Dedifferentiated amniotic fluid mesenchymal stem cell (primary cell): ENCODE results near the gene TCP1.
A peak's percentile ranks its signal among the peaks of the same experiment; 100 is the strongest.
"Not testable (repeated sequence)": the region's sequence is repeated elsewhere in the genome, so short reads cannot be mapped to it uniquely, and the experiment has no call there.

Source experiments
- DNase-seq: peaks from one replicate; pipeline ENCODE4 v3.0.0-alpha.2; 2016; ENCODE audit errors: extremely low spot score

The TCP1 gene

DNA sequence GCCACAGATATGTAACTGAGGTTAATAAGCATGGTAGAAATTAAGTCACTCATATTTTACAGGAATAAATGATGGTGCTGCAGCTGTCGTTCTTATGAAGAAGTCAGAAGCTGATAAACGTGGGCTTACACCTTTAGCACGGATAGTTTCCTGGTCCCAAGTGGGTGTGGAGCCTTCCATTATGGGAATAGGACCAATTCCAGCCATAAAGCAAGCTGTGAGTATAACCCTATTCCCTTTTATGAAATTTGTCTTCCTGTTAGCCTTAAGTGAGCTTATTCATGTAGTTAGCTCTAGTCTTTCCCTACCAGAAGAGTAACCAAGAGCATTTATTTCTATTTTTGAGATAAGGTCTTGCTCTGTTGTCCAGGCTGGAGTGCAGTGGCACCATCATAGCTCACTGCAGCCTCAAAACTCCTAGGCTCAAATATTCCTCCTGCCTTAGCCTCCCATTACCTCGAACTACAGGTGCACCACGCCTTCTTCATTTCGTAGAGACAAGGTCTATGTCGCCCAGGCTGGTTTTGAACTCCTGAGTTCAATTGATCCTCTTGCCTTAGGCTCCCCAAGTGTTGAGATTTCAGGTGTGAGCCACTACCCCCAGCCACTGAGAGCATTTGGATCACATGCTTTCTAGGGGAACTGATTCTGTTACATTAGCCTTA is 12.0 kb downstream of the TCP1 start:
- no peak for DNase-seq

DNA sequence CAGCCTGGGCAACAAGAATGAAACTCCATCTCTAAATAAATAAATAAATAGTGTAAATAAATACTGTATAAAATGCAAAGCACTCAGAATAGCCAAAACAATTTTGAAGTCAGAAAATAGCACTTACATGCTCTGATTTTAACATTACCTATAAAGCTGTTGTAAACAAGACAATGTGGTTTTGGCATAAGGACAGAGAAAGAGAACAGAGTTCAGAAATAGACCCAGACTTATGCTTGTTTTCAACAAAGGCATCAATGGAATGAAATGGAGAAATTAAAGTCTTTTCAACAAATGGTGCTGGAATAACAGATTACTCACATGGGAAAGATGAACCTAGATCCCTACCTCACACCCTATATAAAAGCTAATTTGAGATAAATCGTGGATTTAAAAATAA is 17.2 kb downstream of the TCP1 start:
- DNase-seq = no peak

DNA sequence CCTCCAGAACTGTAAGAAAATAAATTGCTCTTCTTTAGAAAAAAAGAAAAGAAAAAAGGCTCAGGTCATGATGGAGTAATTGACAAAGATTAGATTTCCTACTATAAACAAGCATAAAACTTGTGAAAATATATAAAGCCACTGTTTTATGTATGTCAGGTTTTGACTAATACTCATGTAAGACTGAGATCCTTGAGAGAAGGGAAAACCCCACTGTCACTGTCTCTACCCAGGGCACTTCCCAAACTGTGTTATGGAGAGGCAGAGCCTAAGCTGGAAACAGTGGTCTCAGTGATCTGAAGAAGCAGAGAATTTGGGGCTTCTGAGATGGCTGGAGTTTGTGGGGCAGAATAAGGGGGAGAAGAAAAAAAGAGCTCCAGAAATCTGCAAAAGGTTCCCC is 19.9 kb downstream of the TCP1 start:
- DNase-seq = no peak

DNA sequence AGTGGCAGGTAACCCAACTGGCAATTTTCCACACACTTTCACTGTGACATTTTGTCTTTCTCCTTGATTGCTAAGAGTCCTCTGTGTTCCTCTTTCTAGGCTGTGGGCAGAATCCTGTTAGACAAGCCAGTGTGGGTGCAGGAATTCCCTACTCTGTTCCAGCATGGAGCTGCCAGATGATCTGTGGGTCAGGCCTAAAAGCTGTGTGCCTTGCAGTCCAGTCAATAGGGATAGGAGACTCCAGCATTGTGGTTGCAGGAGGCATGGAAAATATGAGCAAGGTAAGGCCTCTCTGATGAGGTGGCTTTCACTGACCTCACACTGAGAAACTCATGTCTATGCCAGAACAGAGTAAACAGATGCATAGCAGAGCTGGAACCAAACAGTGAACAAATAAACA is 22.5 kb downstream of the TCP1 start:
- no peak for DNase-seq

DNA sequence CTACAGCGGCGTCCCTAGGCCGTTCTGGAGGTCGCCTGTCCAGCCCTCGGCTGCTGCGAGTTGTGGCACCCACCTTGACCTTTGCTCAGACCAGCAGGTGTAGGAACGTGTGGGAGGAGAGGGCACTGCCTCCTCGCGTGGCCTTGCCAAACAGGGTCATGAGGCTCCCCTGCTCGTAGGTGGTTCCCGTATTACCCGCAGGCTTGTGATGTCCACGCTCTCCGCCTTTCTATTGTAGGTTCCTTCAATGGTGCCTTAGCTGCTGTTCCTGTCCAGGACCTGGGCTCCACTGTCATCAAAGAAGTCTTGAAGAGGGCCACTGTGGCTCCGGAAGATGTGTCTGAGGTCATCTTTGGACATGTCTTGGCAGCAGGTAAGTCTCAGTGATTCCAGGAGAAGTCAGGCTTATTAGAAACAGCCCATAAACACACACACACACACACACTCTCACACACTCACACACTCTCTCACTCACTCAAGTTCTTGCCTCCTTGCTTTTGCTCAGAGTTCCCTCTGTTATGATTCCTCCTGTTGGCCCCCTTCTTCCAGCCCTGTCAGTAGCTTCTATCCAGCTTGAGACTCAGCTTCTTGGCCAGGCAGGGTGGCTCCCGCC is 26.6 kb downstream of the TCP1 start:
- no peak for DNase-seq

DNA sequence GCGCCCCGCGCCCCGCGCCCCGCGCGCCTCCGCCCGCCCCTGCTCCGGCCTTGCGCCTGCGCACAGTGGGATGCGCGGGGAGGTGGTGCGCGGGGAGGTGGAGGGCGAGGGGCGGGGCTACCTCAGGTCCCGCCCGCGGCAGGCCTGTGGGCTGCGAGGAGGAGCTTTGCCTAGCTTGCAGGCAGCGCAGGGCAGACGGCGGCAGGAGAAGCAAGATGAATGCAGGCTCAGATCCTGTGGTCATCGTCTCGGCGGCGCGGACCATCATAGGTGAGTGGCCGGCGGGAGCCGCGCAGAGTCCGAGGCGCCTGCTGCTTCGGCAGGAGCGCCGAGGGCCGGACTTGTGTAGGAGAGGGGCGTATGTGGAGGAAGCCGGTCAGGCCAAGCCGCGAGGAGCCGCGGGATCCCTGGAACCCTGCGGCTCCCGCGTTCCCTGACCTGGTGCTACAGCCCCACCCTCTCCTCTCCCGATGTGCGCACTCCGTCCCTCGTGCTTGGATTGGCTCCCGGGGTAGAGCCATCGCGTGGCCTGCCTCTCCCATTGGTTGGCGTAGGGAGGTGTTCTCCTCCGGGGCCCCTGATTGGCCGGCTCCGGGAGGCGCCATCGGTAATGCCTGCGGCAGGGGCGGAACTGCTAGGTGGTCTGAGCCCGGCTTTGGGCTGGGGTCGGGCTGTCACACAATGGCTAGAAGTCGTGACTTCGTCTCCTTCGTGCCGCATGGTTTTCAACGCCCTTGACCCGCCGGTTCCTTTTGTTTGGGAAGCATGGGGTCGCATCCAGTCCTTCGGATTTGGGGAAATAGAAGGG is 27.3 kb downstream of the TCP1 start, which contains the start of gene ACAT2:
ACAT2 (plus strand) TSS at position 173 of the 808 bp plus-strand sequence; CDS start at position 216, 43 bp downstream.
- peak; percentile 92 for DNase-seq

DNA sequence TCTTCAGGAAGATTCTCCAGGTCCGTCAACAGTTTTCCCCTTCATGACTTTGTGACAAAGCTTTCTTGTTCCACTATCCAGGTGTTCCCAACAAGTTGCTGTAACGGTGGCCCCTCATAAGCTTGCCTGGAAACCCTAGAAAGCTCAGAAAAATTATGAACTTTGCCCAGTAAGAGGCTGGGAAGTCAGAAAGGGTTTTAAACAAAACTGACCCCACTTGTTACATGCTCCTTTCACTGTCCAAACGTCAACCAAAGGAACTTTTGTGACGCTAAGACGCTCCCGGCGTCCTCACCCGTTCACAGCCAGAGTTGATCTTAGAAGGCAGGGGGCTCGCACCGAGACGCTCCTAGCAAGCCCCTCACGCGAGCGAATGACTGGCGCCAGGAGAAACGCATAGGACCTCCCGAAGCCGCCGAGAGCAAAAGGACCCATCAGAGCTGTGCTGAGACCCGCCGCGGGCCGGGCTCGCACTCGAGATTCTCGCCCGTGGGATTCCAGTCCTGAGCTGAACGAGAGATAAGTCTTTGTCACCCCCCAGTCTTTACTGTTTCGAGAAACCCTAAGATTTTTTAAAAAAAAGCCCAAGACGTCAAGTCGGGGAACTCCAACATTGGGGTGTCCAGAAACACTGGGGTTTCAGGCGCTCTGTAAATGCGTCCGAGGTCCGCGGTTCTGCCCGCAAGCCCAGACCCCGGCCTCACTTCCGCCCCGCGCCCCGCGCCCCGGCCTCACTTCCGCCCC is 28.1 kb downstream of the TCP1 start:
- DNase-seq = no peak

DNA sequence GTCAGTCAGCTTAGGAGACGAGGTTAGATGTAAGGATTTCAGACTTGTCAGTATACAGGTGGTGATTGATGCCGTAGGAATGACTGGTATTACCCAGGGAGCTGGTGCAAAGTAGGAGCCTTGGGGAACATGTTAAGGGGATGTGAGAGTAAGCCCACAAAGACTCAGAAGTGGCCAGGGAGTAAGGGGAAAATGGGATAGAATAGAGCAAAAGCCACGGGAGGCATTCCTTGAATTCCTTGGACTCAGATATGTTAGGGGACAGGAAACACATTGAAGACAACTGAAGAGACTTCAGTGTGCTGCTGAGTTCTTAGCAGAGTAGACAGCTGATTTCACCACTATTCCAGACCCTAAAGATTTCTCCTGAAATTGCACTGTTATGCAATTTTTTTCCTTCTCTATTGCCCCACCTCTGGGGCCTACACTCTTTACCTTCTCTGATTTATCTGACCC is 28.8 kb downstream of the TCP1 start:
- peak; percentile 16 for DNase-seq

DNA sequence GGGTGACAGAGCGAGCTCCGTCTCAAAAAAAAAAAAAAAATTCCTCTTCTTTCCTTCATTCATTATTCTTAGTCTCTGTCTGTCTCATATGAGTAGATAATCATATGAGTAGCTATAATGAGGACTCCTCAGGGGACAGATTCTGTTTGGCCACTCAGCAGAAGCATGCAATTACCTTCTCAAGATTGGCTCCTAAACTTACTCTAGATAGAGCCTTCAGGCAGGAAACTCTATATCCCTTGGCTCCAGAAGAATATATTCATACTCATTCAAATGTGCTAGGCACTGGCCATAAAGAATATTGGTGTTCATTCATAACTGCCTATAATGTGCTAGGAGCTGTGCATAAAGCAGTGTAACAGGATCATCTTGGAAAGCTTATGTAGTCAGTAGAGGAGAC is 29.8 kb downstream of the TCP1 start:
- DNase-seq = no peak

DNA sequence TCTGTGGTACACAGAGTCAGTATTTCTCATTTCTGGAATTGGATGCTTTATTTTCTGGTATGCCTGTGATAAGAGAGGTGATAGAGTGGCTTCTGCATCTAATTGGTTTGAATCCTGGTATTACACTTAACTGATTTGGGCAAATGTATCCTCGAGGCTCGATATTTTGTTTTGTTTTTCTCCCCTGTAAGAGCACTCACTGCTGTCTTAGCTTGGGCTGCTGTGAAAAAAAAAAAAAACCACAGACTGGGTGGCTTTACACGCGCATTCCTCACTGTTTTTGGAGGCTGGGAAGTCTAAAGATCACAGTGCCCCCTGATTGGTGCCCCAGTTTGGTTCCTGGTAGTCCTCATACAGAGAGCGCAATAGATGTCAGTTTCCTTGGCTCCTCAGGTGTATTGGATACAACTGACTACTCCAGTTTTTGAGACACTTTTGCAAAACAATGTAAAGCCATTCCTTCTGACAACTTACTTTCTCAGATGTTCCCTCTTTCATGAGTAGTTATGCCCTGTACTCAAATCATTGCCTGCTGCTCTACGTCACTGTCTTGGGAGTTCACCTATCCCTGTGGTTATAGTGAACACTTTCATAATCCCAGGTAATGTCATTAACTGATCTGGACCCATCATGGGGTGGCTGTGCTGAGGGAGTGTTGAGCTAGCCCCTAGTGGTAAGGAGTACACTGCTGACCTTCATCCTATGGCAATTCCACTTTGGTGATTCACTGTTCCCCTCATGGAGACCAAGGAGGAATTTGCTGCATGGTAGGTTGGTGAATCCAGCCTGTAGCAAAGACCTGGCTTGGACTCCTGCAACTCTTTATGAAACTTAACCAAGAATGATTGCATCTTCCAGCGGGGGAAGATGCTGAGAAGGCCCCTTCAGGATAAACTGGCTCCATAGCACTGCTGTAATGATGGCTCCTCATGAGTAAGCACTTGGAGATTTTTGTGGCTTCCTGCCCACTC is 31.1 kb downstream of the TCP1 start:
- DNase-seq = no peak

DNA sequence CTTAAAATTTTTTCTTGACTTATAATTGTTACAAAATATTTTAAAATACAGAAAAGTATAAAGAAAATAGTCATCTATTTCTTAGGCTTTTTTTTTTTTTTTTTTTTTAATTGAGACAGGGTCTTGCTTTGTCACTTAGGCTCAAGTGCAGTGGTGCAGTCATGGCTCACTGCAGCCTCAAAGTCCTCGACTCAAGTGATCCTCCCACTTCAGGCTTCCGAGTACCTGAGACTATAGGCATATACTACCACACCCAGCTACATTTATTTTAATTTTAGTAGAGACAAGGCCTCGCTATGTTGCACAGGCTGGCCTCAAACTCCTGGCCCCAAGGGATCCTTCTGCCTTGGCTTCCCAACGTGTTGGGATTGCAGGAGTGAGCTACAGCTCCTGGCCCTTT is 32.9 kb downstream of the TCP1 start:
- no peak for DNase-seq

DNA sequence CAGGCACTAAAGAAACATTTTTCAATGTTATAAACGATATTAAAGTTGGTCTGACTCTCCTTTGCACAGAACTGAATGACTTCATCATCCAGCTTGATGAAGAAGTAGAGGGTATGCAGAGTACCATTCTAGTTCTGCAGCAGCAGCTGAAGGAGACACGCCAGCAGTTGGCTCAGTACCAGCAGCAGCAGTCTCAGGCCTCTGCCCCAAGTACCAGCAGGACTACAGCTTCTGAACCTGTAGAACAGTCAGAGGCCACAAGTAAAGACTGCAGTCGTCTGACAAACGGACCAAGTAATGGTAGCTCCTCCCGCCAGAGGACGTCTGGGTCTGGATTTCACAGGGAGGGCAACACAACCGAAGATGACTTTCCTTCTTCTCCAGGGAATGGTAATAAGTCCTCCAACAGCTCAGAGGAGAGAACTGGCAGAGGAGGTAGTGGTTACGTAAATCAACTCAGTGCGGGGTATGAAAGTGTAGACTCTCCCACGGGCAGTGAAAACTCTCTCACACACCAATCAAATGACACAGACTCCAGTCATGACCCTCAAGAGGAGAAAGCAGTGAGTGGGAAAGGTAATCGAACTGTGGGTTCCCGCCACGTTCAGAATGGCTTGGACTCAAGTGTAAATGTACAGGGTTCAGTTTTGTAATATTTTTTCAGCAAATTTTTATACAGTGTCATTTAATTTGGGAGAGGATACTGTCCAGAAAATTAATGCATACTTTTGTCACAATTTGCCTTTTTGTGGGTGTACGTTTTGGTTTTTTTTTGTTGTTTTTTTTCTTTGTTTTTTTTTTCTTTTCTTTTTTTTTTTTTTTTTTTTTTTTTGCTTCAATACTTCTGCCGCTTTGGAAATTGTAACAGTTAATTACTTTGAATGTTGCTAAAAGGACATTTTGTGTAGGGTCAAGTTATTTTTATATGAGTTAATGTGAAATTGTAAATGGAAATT is 34.2 kb downstream of the TCP1 start:
- no peak for DNase-seq

DNA sequence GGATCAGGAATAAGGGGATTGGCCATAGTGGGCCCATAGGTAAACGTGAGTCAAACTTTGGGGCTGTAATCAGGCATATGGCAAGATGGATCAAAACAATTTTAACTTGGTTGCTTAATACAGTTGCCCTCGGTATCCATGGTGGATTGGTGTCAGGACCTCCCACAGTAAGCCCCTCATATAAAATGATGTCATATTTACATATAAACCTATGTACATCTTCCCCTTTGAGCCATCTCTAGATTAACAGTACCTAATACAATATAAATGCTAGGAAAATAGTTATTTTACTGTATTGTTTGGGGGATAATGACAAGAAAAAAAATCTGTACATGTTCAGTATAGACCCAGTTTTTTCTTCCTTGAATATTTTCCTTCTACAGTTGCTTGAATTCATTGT is 35.0 kb downstream of the TCP1 start:
- DNase-seq = no peak

DNA sequence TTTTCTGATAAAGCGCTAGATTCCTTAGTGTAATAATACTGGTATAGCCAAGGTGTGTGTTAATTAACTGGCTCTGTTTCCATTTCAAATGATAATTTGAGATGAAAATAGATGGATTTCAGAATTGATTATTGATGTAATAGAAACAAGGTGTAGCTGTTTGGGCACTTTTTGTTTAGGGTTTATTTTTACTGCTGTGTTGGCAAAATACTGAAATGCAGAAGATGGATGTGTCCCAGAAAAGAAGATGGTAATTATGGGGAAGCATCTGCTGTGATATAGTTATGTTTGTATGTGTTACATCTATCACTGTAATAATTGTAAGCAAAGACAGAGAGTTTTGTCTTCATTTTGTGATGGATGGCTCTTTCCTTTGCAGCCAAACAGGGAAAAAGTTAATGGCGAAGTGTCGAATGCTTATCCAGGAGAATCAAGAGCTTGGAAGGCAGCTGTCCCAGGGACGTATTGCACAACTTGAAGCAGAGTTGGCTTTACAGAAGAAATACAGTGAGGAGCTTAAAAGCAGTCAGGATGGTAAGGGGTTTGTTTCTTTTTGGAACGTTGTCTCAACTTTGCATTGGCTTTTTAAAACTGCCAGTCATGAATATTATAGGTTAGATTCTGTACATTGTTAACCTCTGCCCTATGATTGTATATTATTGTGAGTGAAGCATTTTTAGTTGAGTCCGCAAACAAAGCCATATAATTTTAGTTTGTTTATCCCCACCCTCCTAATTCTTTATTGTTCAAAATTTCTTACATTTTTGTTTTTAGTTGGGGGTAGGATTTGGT is 36.1 kb downstream of the TCP1 start:
- DNase-seq = no peak

DNA sequence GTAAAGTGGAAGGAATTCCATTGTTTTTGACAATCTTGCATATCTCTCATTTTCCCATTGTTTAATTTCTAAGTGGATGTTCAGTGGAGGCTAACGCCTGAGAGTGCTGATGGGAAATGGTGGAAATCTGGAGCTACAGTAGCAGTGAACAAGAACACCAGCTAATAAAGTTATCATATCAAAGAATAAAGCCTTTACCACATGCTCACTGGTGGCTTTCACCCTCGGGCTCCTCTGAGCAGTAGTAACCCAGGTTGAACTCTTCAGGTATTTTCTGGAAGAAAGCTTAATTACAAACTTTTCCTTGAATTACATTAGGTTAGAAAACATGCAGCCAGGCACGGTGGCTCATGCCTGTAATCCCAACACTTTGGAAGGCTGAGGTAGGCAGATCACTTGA is 38.0 kb downstream of the TCP1 start:
- no peak for DNase-seq

DNA sequence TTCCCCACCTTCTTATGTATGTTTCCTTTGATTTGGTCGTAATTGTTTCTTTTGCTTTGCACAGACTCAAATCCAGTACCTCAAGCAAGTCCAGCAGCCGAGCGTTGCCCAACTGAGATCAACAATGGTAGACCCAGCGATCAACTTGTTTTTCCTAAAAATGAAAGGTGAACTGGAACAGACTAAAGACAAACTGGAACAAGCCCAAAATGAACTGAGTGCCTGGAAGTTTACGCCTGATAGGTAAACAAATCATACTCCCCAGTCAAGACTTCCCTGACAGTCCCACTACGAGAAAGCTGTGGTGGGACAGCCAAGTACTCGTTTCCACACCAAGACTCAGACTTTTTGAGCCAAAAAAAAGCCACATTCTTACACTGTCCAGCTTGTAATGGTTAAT is 41.3 kb downstream of the TCP1 start:
- not testable (repeated sequence) for DNase-seq

DNA sequence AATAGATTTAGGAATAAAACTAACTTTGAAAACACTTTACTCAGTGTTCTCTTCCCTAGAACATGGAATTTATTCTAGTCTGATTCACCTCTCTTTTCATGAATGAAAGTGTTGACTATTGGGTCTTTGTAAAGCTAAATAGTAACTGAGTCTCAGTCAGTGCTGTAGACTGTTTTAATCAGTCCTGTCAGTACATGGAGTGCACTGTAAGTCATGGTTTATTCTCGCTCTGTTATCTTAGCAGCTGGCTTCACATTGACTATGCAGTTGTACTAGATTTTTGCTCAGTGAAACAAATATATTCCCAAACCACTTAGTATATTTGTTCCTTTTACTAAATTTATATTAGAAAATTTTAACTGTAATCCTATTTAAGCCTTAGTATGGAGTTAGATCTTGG is 42.6 kb downstream of the TCP1 start:
- DNase-seq = no peak

DNA sequence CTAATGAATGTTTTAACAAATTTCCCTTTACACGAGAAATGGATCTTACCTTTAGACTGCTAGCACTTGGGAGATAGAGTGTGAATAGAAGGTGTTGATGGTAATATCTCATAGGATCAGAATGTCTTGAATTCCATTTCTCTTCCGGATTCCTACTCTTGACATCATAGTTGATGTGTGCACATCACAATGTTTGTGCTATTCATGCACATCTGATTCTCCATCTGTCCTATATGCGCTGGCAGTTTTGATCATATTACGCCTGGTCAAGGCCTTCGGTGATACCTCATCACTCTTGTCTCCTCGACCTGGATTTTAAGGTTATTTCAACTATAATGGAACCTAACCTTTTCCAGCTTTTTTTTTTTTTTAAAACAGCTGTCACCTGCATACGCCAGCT is 44.3 kb downstream of the TCP1 start:
- no peak for DNase-seq

DNA sequence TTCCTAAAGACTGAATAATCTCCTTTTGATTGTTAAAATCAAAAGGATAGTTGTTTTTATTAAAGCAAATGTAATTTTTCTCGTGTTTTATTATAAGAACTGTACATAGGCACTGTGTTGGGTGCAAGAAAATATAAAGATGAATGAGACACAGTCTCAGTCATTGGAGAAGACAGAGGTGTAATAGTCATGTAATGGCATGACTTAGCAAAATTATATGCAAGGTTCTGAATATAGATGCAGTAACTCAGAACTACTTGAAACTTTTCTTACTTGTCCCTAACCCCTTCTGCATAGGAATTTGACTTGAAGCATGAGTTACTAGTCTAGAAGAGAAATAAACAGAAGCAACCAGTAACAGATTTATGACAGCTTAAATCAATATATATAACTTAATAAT is 47.2 kb downstream of the TCP1 start:
- DNase-seq = no peak
